ENCODE measurements around the gene TAS2R14. TPM values are rescaled to one million over a fixed set of nuclear protein-coding genes. Genes with fewer than 3 reads are reported as not detected.

TAS2R14 gene, protein sequence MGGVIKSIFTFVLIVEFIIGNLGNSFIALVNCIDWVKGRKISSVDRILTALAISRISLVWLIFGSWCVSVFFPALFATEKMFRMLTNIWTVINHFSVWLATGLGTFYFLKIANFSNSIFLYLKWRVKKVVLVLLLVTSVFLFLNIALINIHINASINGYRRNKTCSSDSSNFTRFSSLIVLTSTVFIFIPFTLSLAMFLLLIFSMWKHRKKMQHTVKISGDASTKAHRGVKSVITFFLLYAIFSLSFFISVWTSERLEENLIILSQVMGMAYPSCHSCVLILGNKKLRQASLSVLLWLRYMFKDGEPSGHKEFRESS
- total RNA-seq, result 4.2 and 5.4 TPM in 2 replicates

DNA sequence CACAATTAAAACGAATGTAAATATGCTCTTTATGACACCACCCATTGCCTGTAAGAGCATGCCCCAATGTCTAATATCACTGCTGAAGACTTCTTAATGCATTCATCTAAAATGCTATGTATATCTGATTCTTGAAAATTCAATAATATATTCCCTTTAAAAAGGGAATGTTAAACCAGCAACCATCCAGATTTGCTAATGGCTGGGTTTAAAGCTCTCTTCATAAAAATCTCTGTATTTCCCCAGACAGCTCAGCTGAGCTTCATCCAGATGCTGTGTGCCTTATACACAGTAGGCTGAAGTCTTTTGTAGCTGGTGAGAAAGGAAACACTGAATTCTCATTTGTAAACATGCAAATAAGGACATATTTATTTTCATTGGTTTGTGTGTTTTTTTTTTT is at the start of gene TAS2R14:
Gene TAS2R14 (minus strand): TSS at position 101 of the 400 bp plus-strand sequence. CDS start 56 bp downstream, at position 45.

DNA sequence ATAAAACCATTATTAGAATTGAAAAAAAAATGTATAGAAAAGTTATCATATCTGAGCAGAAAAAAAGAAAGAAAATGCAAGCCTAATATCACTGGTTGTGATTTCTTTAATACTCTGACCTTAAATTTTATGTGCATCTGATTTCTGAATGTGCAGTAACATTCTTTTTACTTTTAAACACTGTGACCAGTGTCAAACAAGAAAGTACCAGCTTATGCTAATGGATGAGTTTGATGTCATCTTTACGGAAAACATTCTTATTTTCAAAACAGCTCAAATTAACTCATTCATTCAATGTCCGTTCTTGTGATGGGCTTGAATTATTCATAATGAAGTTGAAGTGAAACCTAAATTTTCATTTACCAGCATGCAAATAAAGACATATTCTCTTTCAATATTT is 47.7 kb upstream of the TAS2R14 start, which contains the start of gene TAS2R50:
Gene TAS2R50 (minus strand): TSS at position 101 of the 400 bp plus-strand sequence. CDS start 52 bp downstream, at position 49.

GRCh38 chr12:10928746-10929286 is 10.2 kb downstream of the TAS2R14 start, which contains the start of gene PRH2:
Gene PRH2 (plus strand): TSS chr12:10929236. CDS start chr12:10929274, 38 bp downstream.

DNA sequence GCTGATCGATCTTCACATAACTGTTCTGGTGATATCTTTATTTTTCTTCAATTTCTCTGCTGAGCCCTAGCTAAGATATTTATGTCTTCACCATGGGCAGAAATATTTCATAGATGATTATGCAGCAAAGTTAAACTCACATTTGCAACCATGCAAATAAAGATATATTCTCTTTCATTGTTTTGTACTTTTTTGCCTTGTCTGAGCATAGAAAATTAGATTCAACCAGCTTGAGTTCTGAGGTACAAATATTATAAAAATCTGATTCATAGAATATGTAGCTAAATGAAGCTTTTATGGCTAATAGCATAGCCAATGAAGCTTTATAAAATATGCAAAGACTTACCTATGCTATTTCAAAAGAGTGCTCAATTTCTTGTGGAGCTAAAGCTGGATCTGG is 29.6 kb downstream of the TAS2R14 start, which contains the start of gene TAS2R13:
Gene TAS2R13 (minus strand): TSS at position 101 of the 400 bp plus-strand sequence. CDS start 264 bp downstream, outside the sequence.

Other genes starting within 250 kb of the TAS2R14 start
- 42.8 and 112 TPM in 2 replicates for gene YBX3, start 215.9 kb downstream of the TAS2R14 start, total RNA-seq
- not detected in 2 replicates for gene TAS2R7, start 136.6 kb downstream of the TAS2R14 start, total RNA-seq
- not detected in 2 replicates for gene TAS2R8, start 132.0 kb downstream of the TAS2R14 start, total RNA-seq
- 0.30 and 0.37 TPM in 2 replicates for gene TAS2R9, start 129.1 kb downstream of the TAS2R14 start, total RNA-seq
- 0.59 and 2.4 TPM in 2 replicates for gene TAS2R10, start 112.9 kb downstream of the TAS2R14 start, total RNA-seq
- 1.2 and 2.0 TPM in 2 replicates for gene PRR4, start 89.8 kb downstream of the TAS2R14 start, total RNA-seq
- 17.6 and 21.4 TPM in 2 replicates for gene PRH1, start 55.0 kb downstream of the TAS2R14 start, total RNA-seq
- gene TAS2R13, start 29.7 kb downstream of the TAS2R14 start, total RNA-seq, result 1.2 and 4.2 TPM in 2 replicates
- 0.28 TPM in 1 of 2 replicates, not detected in the other for gene PRH2, start 10.0 kb downstream of the TAS2R14 start, total RNA-seq
- 3.9 and 8.6 TPM in 2 replicates for gene TAS2R50, start 47.6 kb upstream of the TAS2R14 start, total RNA-seq
- 3.9 and 6.6 TPM in 2 replicates for gene TAS2R20, start 59.0 kb upstream of the TAS2R14 start, total RNA-seq
- gene TAS2R19, start 83.4 kb upstream of the TAS2R14 start, total RNA-seq, result 4.8 and 11.1 TPM in 2 replicates
- gene TAS2R31, start 92.1 kb upstream of the TAS2R14 start, total RNA-seq, result 6.8 and 10.9 TPM in 2 replicates
- gene TAS2R46, start 123.0 kb upstream of the TAS2R14 start, total RNA-seq, result 1.8 and 4.8 TPM in 2 replicates
- 3.3 TPM in 1 of 2 replicates, not detected in the other for gene TAS2R43, start 153.1 kb upstream of the TAS2R14 start, total RNA-seq
- 5.0 and 8.9 TPM in 2 replicates for gene TAS2R30, start 195.4 kb upstream of the TAS2R14 start, total RNA-seq
- 6.8 and 7.2 TPM in 2 replicates for gene SMIM10L1, start 231.9 kb upstream of the TAS2R14 start, total RNA-seq
- gene TAS2R42, start 247.7 kb upstream of the TAS2R14 start, total RNA-seq, result not detected in 2 replicates

Measured in smooth muscle cell of the umbilical artery (primary cell).